Measurements from ENCODE around the gene LUC7L.
"Not testable (repeated sequence)": the region's sequence is repeated elsewhere in the genome, so short reads cannot be mapped to it uniquely, and the experiment has no call there.

- TF ChIP-seq CTCF, POLR2A (IDR thresholded peaks at IDR 0.05): not testable (repeated sequence)
These were observed 17.5 kb downstream of the LUC7L start for GRCh38 chr16:211631-212180.
